Measurements from ENCODE around the gene RCCD1.

- TF ChIP-seq CTCF (IDR thresholded peaks at IDR 0.05): no peak
- no peak for TF ChIP-seq POLR2AphosphoS5 (IDR thresholded peaks at IDR 0.05)
Observed at GRCh38 chr15:90915808-90916440, 38.8 kb upstream of the RCCD1 start.

All from suprapubic skin (tissue), 3 donors.